Upper lobe of left lung (tissue), 6 donors: ENCODE results near the gene CD200R1. TPM values are rescaled to one million over a fixed set of nuclear protein-coding genes. Genes with fewer than 3 reads are reported as not detected.
A peak's percentile ranks its signal among the peaks of the same experiment; 100 is the strongest.

Experiments
- ATAC-seq, 2 donors: fragments of 200-7000 bp; cut with Tn5 transposase; one replicate each; pipeline ENCODE4 v1.9.1; 2022; ENCODE audit warnings: mild to moderate bottlenecking in 2 of 2, moderate library complexity in 2 of 2; ENCODE audit not compliant: low FRiP score in 2 of 2
- DNase-seq, 2 donors: peaks; one replicate each; pipeline ENCODE4 v3.0.0-alpha.2; 2019 to 2020
- H3K27ac ChIP-seq, 4 donors: fragments of 200-600 bp; sonication (generic); one replicate each; pipeline ENCODE4 v1.5.1; 2016 to 2019
- H3K27me3 ChIP-seq, 4 donors: fragments of 200-600 bp; sonication (generic); one replicate each; pipeline ENCODE4 v1.5.1; 2017 to 2019
- H3K36me3 ChIP-seq, 4 donors: fragments of 200-600 bp; sonication (generic); one replicate each; pipeline ENCODE4 v1.5.1; 2016 to 2019
- H3K4me1 ChIP-seq, 4 donors: fragments of 200-600 bp; sonication (generic); one replicate each; pipeline ENCODE4 v1.5.1; 2018 to 2019
- H3K4me3 ChIP-seq, 4 donors: fragments of 200-600 bp; sonication (generic); one replicate each; pipeline ENCODE4 v1.5.1; 2017 to 2019; ENCODE audit warnings: mild to moderate bottlenecking in 2 of 4, moderate library complexity in 1 of 4
- H3K9me3 ChIP-seq, 4 donors: fragments of 200-600 bp; sonication (generic); one replicate each; pipeline ENCODE4 v1.5.1; 2018 to 2019
- CTCF ChIP-seq, 6 experiments: fragments of 450-650 bp in 4 of 6; fragments of 200-600 bp in 2 of 6; sonication (generic) in 2 of 6; IDR thresholded peaks; one replicate each; pipeline ENCODE4 v1.5.1; 2016 to 2019; ENCODE audit warnings: antibody characterized with exemption in 6 of 6
- EP300 ChIP-seq, 4 donors: sonication (generic); formaldehyde crosslinking; IDR thresholded peaks; one replicate each; pipeline ENCODE4 v1.5.1; 2017; ENCODE audit warnings: antibody characterized with exemption in 4 of 4, control low read depth in 2 of 4
- POLR2A ChIP-seq, 4 donors: fragments of 450-650 bp; IDR thresholded peaks; one replicate each; pipeline ENCODE4 v1.5.1; 2016 to 2017; ENCODE audit warnings: antibody characterized with exemption in 4 of 4, mild to moderate bottlenecking in 2 of 4
- POLR2AphosphoS5 ChIP-seq, 2 donors: sonication (generic); formaldehyde crosslinking; IDR thresholded peaks; one replicate each; pipeline ENCODE4 v1.5.1; 2017; ENCODE audit warnings: antibody characterized with exemption in 2 of 2
- WGBS, 2 donors: methylation state at CpG; one replicate each; pipeline ENCODE4 v1.1.5; 2017 to 2018; 5-methylcytosine and 5-hydroxymethylcytosine counted together
- total RNA-seq, 6 donors: library from RNA; depleted of rRNA in 4 of 6; stranded (reverse); fragments of >200 nt in 4 of 6; gene quantifications; one replicate each; pipeline versions ENCODE4 v1.1.0 to v1.2.1, GENCODE V29; 2016 to 2021
- donor health status: DM: no; HTN: no; CAD: no; lungs with moderate emphysema.
- donor health status: DM: no; HTN: yes; CAD: no; lungs with severe emphysema.

CD200R1 gene
- total RNA-seq: 1 to 10 TPM in 3 of 6 donors, under 1 TPM in 2, not detected in 1; under 0.01 to 2.5 (median 1.1) TPM

GRCh38 chr3:112974894-112975293 lies at the start of gene CD200R1:
Gene CD200R1, minus strand, starts transcription at chr3:112975103. Its CDS starts 246 bp downstream, at chr3:112974857.
- Histone ChIP-seq H3K4me3 (peak within 1 kb of the TSS in 2 of 4 donors; percentile 17 to 18), H3K27me3 (no peaks in the 10 kb centered on the region), H3K4me1 (peaks cover 0 to 5% (median 0%) of the 10 kb centered on the region in 4 donors), H3K9me3 (no peaks in the 10 kb centered on the region), H3K36me3 (no peaks in the 10 kb centered on the region), H3K27ac (peak within 1 kb of the TSS in 1 of 4 donors; percentile 54)
- DNase-seq (no peak), ATAC-seq (peak; percentile 26 to 41)
- TF ChIP-seq EP300 (IDR thresholded peaks at IDR 0.05) (no peak), POLR2AphosphoS5 (IDR thresholded peaks at IDR 0.05) (no peak), CTCF (IDR thresholded peaks at IDR 0.05) (no peak), POLR2A (IDR thresholded peaks at IDR 0.05) (no peak)
- 28 to 35% methylated on average over 5 of the region's 5 CpGs for WGBS, 2 donors

- DNase-seq: no peak
- no peak for ATAC-seq
- WGBS, 2 donors: 87 to 91% methylated on average over 2 of the region's 2 CpGs
- no peak overlapping the region for H3K4me3 ChIP-seq
- no peaks in the 10 kb centered on the region for H3K9me3 ChIP-seq
- no peak overlapping the region for H3K27ac ChIP-seq
- TF ChIP-seq EP300 (IDR thresholded peaks at IDR 0.05) (no peak), CTCF (IDR thresholded peaks at IDR 0.05) (no peak), POLR2AphosphoS5 (IDR thresholded peaks at IDR 0.05) (no peak), POLR2A (IDR thresholded peaks at IDR 0.05) (no peak)
- H3K36me3 ChIP-seq: peaks cover 0 to 3% (median 0%) of the 10 kb centered on the region in 4 donors
- no peaks in the 10 kb centered on the region for H3K27me3 ChIP-seq
- H3K4me1 ChIP-seq: peaks cover 13 to 18% (median 15%) of the 10 kb centered on the region in 4 donors
Observed at GRCh38 chr3:113021471-113021870, 46.6 kb upstream of the CD200R1 start.

GRCh38 chr3:113019182-113020137 lies 44.6 kb upstream of the CD200R1 start:
- 4 to 15% methylated on average over 11 to 43 of the region's 63 CpGs for WGBS, 2 donors
- H3K4me1 ChIP-seq: peaks cover 13 to 18% (median 15%) of the 10 kb centered on the region in 4 donors
- ATAC-seq: peak; percentile 97 to 99
- peak overlapping the region; percentile 56 to 89 (median 74) for H3K4me3 ChIP-seq
- no peaks in the 10 kb centered on the region for H3K27me3 ChIP-seq
- no peaks in the 10 kb centered on the region for H3K9me3 ChIP-seq
- DNase-seq: peak; percentile 93 to 95
- peak overlapping the region; percentile 89 to 96 (median 92) for H3K27ac ChIP-seq
- peak; percentile 72 to 84 for TF ChIP-seq POLR2AphosphoS5 (IDR thresholded peaks at IDR 0.05)
- no peak for TF ChIP-seq EP300 (IDR thresholded peaks at IDR 0.05)
- TF ChIP-seq POLR2A (IDR thresholded peaks at IDR 0.05): peak in 3 of 4 donors; percentile 56 to 74 (median 58)
- H3K36me3 ChIP-seq: peaks cover 0 to 23% (median 6%) of the 10 kb centered on the region in 4 donors

GRCh38 chr3:113018536-113019181 lies 43.8 kb upstream of the CD200R1 start:
- Histone ChIP-seq H3K36me3 (peaks cover 0 to 29% (median 6%) of the 10 kb centered on the region in 4 donors), H3K4me1 (peaks cover 13 to 18% (median 15%) of the 10 kb centered on the region in 4 donors), H3K27ac (peak overlapping the region; percentile 89 to 96 (median 92)), H3K27me3 (no peaks in the 10 kb centered on the region), H3K9me3 (no peaks in the 10 kb centered on the region), H3K4me3 (peak overlapping the region; percentile 56 to 89 (median 74))
- 4 to 8% methylated on average over 13 of the region's 13 CpGs for WGBS, 2 donors
- no peak for ATAC-seq
- no peak for DNase-seq
- TF ChIP-seq POLR2A (IDR thresholded peaks at IDR 0.05): no peak
- TF ChIP-seq CTCF (IDR thresholded peaks at IDR 0.05): no peak
- no peak for TF ChIP-seq POLR2AphosphoS5 (IDR thresholded peaks at IDR 0.05)
- no peak for TF ChIP-seq EP300 (IDR thresholded peaks at IDR 0.05)

- no peak for ATAC-seq
- no peak for DNase-seq
- H3K4me3 ChIP-seq: no peak overlapping the region
- H3K27ac ChIP-seq: no peak overlapping the region
- peaks cover 5 to 11% (median 9%) of the 10 kb centered on the region in 4 donors for H3K4me1 ChIP-seq
- H3K36me3 ChIP-seq: peaks cover 0 to 73% (median 20%) of the 10 kb centered on the region in 4 donors
- no peaks in the 10 kb centered on the region for H3K27me3 ChIP-seq
- TF ChIP-seq EP300 (IDR thresholded peaks at IDR 0.05): no peak
- no peak for TF ChIP-seq POLR2A (IDR thresholded peaks at IDR 0.05)
- TF ChIP-seq CTCF (IDR thresholded peaks at IDR 0.05): no peak
- TF ChIP-seq POLR2AphosphoS5 (IDR thresholded peaks at IDR 0.05): no peak
- no peaks in the 10 kb centered on the region for H3K9me3 ChIP-seq
Observed at GRCh38 chr3:113013593-113013992, 38.7 kb upstream of the CD200R1 start.
